ENCODE results near the gene KCNC1.

Gene KCNC1

GRCh38 chr11:17718015-17718414, 16.6 kb upstream of the KCNC1 start:
- H3K4me1 ChIP-seq = no peaks in the 10 kb centered on the region
- TF ChIP-seq, protein P1, sequence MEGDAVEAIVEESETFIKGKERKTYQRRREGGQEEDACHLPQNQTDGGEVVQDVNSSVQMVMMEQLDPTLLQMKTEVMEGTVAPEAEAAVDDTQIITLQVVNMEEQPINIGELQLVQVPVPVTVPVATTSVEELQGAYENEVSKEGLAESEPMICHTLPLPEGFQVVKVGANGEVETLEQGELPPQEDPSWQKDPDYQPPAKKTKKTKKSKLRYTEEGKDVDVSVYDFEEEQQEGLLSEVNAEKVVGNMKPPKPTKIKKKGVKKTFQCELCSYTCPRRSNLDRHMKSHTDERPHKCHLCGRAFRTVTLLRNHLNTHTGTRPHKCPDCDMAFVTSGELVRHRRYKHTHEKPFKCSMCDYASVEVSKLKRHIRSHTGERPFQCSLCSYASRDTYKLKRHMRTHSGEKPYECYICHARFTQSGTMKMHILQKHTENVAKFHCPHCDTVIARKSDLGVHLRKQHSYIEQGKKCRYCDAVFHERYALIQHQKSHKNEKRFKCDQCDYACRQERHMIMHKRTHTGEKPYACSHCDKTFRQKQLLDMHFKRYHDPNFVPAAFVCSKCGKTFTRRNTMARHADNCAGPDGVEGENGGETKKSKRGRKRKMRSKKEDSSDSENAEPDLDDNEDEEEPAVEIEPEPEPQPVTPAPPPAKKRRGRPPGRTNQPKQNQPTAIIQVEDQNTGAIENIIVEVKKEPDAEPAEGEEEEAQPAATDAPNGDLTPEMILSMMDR (IDR thresholded peaks at IDR 0.05; ENCODE audit: low read depth, low read length) = no peak
- H3K27me3 ChIP-seq = peaks cover 47% of the 10 kb centered on the region
- no peaks in the 10 kb centered on the region for H3K9me3 ChIP-seq
- no peak overlapping the region for H3K4me3 ChIP-seq (ENCODE audit: low read depth, low read length)
- no peaks in the 10 kb centered on the region for H3K36me3 ChIP-seq
- no peak for DNase-seq

DNA sequence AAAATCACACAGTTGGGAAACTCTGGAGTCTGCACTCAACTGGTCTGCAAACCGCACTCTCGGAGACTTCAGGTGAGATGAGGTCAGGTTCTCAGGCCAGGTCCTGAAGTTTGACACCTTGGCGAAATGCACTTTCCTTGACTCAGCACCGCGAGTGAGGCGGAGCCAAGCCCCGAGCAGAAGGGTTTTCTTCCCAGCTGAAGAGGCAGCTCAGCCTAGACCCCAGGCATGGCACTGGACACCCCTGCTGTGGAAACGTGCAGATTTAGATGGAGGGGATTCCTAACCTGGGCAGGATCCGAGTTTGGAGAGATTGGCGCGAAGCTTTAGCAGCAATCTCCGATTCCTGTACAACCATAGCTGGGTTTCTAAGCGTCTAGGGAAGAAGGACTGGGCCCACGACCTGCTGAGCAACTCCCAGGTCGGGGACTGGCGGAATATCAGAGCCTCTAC, 16.0 kb upstream of the KCNC1 start:
- Histone ChIP-seq H3K36me3 (no peaks in the 10 kb centered on the region), H3K9me3 (no peaks in the 10 kb centered on the region), H3K4me1 (no peaks in the 10 kb centered on the region), H3K27me3 (peaks cover 47% of the 10 kb centered on the region), H3K4me3 (ENCODE audit: low read depth, low read length) (no peak overlapping the region)
- TF ChIP-seq, protein P1 (IDR thresholded peaks at IDR 0.05; ENCODE audit: low read depth, low read length) = no peak
- DNase-seq = no peak

DNA sequence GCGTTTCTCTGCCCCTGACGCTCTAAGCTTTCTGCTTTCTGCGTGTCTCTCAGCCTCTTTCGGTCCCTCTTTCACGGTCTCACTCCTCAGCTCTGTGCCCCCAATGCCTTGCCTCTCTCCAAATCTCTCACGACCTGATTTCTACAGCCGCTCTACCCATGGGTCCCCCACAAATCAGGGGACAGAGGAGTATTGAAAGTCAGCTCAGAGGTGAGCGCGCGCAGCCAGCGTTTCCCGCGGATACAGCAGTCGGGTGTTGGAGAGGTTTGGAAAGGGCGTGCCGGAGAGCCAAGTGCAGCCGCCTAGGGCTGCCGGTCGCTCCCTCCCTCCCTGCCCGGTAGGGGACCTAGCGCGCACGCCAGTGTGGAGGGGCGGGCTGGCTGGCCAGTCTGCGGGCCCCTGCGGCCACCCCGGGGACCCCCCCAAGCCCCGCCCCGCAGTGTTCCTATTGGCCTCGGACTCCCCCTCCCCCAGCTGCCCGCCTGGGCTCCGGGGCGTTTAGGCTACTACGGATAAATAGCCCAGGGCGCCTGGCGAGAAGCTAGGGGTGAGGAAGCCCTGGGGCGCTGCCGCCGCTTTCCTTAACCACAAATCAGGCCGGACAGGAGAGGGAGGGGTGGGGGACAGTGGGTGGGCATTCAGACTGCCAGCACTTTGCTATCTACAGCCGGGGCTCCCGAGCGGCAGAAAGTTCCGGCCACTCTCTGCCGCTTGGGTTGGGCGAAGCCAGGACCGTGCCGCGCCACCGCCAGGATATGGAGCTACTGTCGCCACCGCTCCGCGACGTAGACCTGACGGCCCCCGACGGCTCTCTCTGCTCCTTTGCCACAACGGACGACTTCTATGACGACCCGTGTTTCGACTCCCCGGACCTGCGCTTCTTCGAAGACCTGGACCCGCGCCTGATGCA, 15.3 kb upstream of the KCNC1 start, which contains the start of gene MYOD1:
TSS of gene MYOD1 (plus strand) at position 544 of the 910 bp plus-strand sequence. CDS start at position 756, 212 bp downstream.
- H3K27me3 ChIP-seq = peaks cover 47% of the 10 kb centered on the region
- H3K9me3 ChIP-seq = no peaks in the 10 kb centered on the region
- no peaks in the 10 kb centered on the region for H3K36me3 ChIP-seq
- DNase-seq = no peak
- H3K4me1 ChIP-seq = no peaks in the 10 kb centered on the region
- H3K4me3 ChIP-seq (ENCODE audit: low read depth, low read length) = no peak within 1 kb of the TSS
- TF ChIP-seq, protein P1 (IDR thresholded peaks at IDR 0.05; ENCODE audit: low read depth, low read length) = no peak

- no peak overlapping the region for H3K4me3 ChIP-seq (ENCODE audit: low read depth, low read length)
- TF ChIP-seq, protein P1 (IDR thresholded peaks at IDR 0.05; ENCODE audit: low read depth, low read length) = no peak
- DNase-seq = no peak
- no peaks in the 10 kb centered on the region for H3K36me3 ChIP-seq
- peaks cover 47% of the 10 kb centered on the region for H3K27me3 ChIP-seq
- H3K9me3 ChIP-seq = no peaks in the 10 kb centered on the region
- no peaks in the 10 kb centered on the region for H3K4me1 ChIP-seq
Measured at GRCh38 chr11:17719938-17720795, 14.4 kb upstream of the KCNC1 start.

DNA sequence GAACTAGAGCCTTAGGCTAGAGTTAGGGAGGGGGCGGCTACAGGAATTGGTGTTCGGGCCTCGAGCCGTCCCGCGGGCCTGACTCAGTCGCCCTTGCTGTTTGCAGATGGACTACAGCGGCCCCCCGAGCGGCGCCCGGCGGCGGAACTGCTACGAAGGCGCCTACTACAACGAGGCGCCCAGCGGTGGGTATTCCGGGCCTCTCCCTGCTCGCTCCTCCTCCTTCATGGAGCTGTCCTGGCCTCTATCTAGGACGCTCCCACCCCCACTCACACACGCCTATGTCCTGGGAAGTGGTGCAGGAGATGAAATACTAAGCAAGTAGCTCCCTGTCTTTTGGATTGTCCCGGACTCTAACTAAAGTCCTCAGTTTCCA, 13.8 kb upstream of the KCNC1 start:
- peaks cover 47% of the 10 kb centered on the region for H3K27me3 ChIP-seq
- H3K9me3 ChIP-seq = no peaks in the 10 kb centered on the region
- TF ChIP-seq, protein P1 (IDR thresholded peaks at IDR 0.05; ENCODE audit: low read depth, low read length) = no peak
- DNase-seq = no peak
- no peaks in the 10 kb centered on the region for H3K36me3 ChIP-seq
- H3K4me3 ChIP-seq (ENCODE audit: low read depth, low read length) = no peak overlapping the region
- no peaks in the 10 kb centered on the region for H3K4me1 ChIP-seq
